ENCODE results near the gene FOXP1. TPM values are rescaled to one million over a fixed set of nuclear protein-coding genes. Genes with fewer than 3 reads are reported as not detected.

Gene FOXP1
- polyA plus RNA-seq, 1 donor (not counting 4 experiments of a cell fraction or from before 2014, with no cell fraction given): 14.6 TPM

GRCh38 chr3:71565976-71566375, 17.6 kb downstream of the FOXP1 start:
- H3K27ac ChIP-seq (ENCODE audit: control insufficient read depth, insufficient read depth, low read length): no peak overlapping the region
- no peak overlapping the region for H3K4me2 ChIP-seq (ENCODE audit: control insufficient read depth, extremely low read depth, insufficient read depth, low read depth, low read length)
- H3K79me2 ChIP-seq (ENCODE audit: control insufficient read depth, insufficient read depth, low read length): no peaks in the 10 kb centered on the region
- dilution Hi-C loops (cut with MboI; ENCODE audit: extremely low pct_ligation_motif_present, low sequenced_read_pairs): no loop called here
- H3K9ac ChIP-seq (ENCODE audit: control insufficient read depth, extremely low read depth, insufficient read depth, low read length): no peak overlapping the region
- no peaks in the 10 kb centered on the region for H4K20me1 ChIP-seq (ENCODE audit: control insufficient read depth, extremely low read depth, insufficient read depth, low read length)
- H3K36me3 ChIP-seq (ENCODE audit: control insufficient read depth in 2 of 2, extremely low read depth in 1 of 2, insufficient read depth in 2 of 2, low read length in 2 of 2): no peaks in the 10 kb centered on the region
- FAIRE-seq: no peak
- no peak overlapping the region for H3K4me3 ChIP-seq (ENCODE audit: control insufficient read depth in 2 of 3, extremely low read depth in 1 of 3, insufficient read depth in 2 of 3, low read depth in 1 of 3, low read length in 3 of 3)
- H3K4me1 ChIP-seq (ENCODE audit: control insufficient read depth, extremely low read depth, insufficient read depth, low read length): peaks cover 20% of the 10 kb centered on the region
- H3K27me3 ChIP-seq (ENCODE audit: control insufficient read depth, extremely low read depth, insufficient read depth, low read length): no peaks in the 10 kb centered on the region
- H3K9me1 ChIP-seq (ENCODE audit: control insufficient read depth, extremely low read depth, insufficient read depth, low read length): no peaks in the 10 kb centered on the region
- no peaks in the 10 kb centered on the region for H3K9me3 ChIP-seq (ENCODE audit: control insufficient read depth, low read depth, low read length)
- no peak for TF ChIP-seq CTCF (optimal IDR thresholded peaks at IDR 0.05 in 1 of 3, IDR thresholded peaks at IDR 0.05 in 1 of 3, conservative IDR thresholded peaks at IDR 0.05 in 1 of 3; ENCODE audit: extremely low read depth in 1 of 3, insufficient read depth in 2 of 3, low read length in 3 of 3)
- TF ChIP-seq EZH2 (IDR thresholded peaks at IDR 0.05; ENCODE audit: low read length): no peak
- DNase-seq (ENCODE audit: low read depth, low spot score): no peak
- H2AFZ ChIP-seq (ENCODE audit: control insufficient read depth, low read length): no peak overlapping the region

- Histone ChIP-seq H2AFZ (ENCODE audit: control insufficient read depth, low read length) (no peak overlapping the region), H3K9ac (ENCODE audit: control insufficient read depth, extremely low read depth, insufficient read depth, low read length) (no peak overlapping the region), H3K4me3 (ENCODE audit: control insufficient read depth in 2 of 3, extremely low read depth in 1 of 3, insufficient read depth in 2 of 3, low read depth in 1 of 3, low read length in 3 of 3) (no peak overlapping the region), H3K79me2 (ENCODE audit: control insufficient read depth, insufficient read depth, low read length) (no peaks in the 10 kb centered on the region), H3K4me2 (ENCODE audit: control insufficient read depth, extremely low read depth, insufficient read depth, low read depth, low read length) (no peak overlapping the region), H3K36me3 (ENCODE audit: control insufficient read depth in 2 of 2, extremely low read depth in 1 of 2, insufficient read depth in 2 of 2, low read length in 2 of 2) (no peaks in the 10 kb centered on the region), H3K9me1 (ENCODE audit: control insufficient read depth, extremely low read depth, insufficient read depth, low read length) (no peaks in the 10 kb centered on the region), H3K4me1 (ENCODE audit: control insufficient read depth, extremely low read depth, insufficient read depth, low read length) (peaks cover 20% of the 10 kb centered on the region), H4K20me1 (ENCODE audit: control insufficient read depth, extremely low read depth, insufficient read depth, low read length) (no peaks in the 10 kb centered on the region), H3K27ac (ENCODE audit: control insufficient read depth, insufficient read depth, low read length) (no peak overlapping the region), H3K9me3 (ENCODE audit: control insufficient read depth, low read depth, low read length) (no peaks in the 10 kb centered on the region), H3K27me3 (ENCODE audit: control insufficient read depth, extremely low read depth, insufficient read depth, low read length) (no peaks in the 10 kb centered on the region)
- dilution Hi-C loops (cut with MboI; ENCODE audit: extremely low pct_ligation_motif_present, low sequenced_read_pairs): no loop called here
- DNase-seq (ENCODE audit: low read depth, low spot score) (no peak), FAIRE-seq (no peak)
- TF ChIP-seq CTCF (optimal IDR thresholded peaks at IDR 0.05 in 1 of 3, IDR thresholded peaks at IDR 0.05 in 1 of 3, conservative IDR thresholded peaks at IDR 0.05 in 1 of 3; ENCODE audit: extremely low read depth in 1 of 3, insufficient read depth in 2 of 3, low read length in 3 of 3) (no peak), EZH2 (IDR thresholded peaks at IDR 0.05; ENCODE audit: low read length) (no peak)
These were observed 18.2 kb downstream of the FOXP1 start for GRCh38 chr3:71565316-71565715.

Measured in keratinocyte (primary cell).